Activated B cell treated with CpG ODN at 0.5 μM for 24 hours (primary cell): ENCODE data around the gene FAXC. TPM values are rescaled to one million over a fixed set of nuclear protein-coding genes. Genes with fewer than 3 reads are reported as not detected.

Source experiments
- ATAC-seq: fragments of 200-7000 bp; cut with Tn5 transposase; one replicate; pipeline ENCODE4 v1.10.0; 2021; ENCODE audit warnings: low read depth, mild to moderate bottlenecking, moderate library complexity
- CTCF ChIA-PET: fragments of 350-600 bp; sonication (Branson Sonifier 250); formaldehyde crosslinking; loops from one replicate; lab custom pipeline; 2021; ENCODE audit warnings: antibody characterized with exemption; lab: Charles Lee
- POLR2A ChIA-PET: fragments of 350-600 bp; sonication (Branson Sonifier 250); formaldehyde crosslinking; loops from one replicate; lab custom pipeline; 2021; ENCODE audit warnings: antibody characterized with exemption; lab: Charles Lee
- DNase-seq: peaks from one replicate; pipeline ENCODE4 v3.0.0; 2022
- H3K27ac Mint-ChIP-seq: one replicate; pipeline ENCODE4 v1.8.0; 2020; ENCODE audit warnings: mixed read lengths
- H3K27me3 Mint-ChIP-seq: one replicate; pipeline ENCODE4 v1.8.0; 2021; ENCODE audit warnings: mixed read lengths
- H3K36me3 Mint-ChIP-seq: one replicate; pipeline ENCODE4 v1.8.0; 2021; ENCODE audit warnings: low read depth, mixed read lengths
- H3K4me1 Mint-ChIP-seq: one replicate; pipeline ENCODE4 v1.8.0; 2021; ENCODE audit warnings: mixed read lengths
- H3K4me3 Mint-ChIP-seq: one replicate; pipeline ENCODE4 v1.8.0; 2020; ENCODE audit warnings: mild to moderate bottlenecking, mixed read lengths
- H3K9me3 Mint-ChIP-seq: one replicate; pipeline ENCODE4 v1.8.0; 2020; ENCODE audit warnings: mixed read lengths
- intact Hi-C: fragments of 100-400 bp; cut with micrococcal nuclease; formaldehyde crosslinking; loops from one replicate; pipeline ENCODE4 v1.15.1; 2024
- total RNA-seq: library from RNA; stranded (reverse); gene quantifications from 2 replicates; pipeline ENCODE4 v1.2.3, GENCODE V29; 2022
- TF ChIP-seq, protein P1 (sequence below): fragments of 200-600 bp; IDR thresholded peaks from one replicate; pipeline ENCODE4 v1.8.0; 2022; ENCODE audit warnings: antibody characterized with exemption, mild to moderate bottlenecking

FAXC gene
- total RNA-seq, 1 donor from 2014 or later, result not detected

GRCh38 chr6:99233219-99233618, 116.3 kb downstream of the FAXC start:
- CTCF ChIA-PET, result no interaction called here

GRCh38 chr6:99232056-99232455, 117.4 kb downstream of the FAXC start:
- POLR2A ChIA-PET, result no interaction called here
- H3K36me3 Mint-ChIP-seq, result no peaks in the 10 kb centered on the region
- CTCF ChIA-PET, result no interaction called here
- H3K27ac Mint-ChIP-seq, result no peak overlapping the region
- H3K27me3 Mint-ChIP-seq, result peaks cover 15% of the 10 kb centered on the region
- no peak overlapping the region for H3K4me3 Mint-ChIP-seq
- DNase-seq (no peak), ATAC-seq (no peak)
- H3K9me3 Mint-ChIP-seq, result peaks cover 2% of the 10 kb centered on the region
- TF ChIP-seq, protein P1, sequence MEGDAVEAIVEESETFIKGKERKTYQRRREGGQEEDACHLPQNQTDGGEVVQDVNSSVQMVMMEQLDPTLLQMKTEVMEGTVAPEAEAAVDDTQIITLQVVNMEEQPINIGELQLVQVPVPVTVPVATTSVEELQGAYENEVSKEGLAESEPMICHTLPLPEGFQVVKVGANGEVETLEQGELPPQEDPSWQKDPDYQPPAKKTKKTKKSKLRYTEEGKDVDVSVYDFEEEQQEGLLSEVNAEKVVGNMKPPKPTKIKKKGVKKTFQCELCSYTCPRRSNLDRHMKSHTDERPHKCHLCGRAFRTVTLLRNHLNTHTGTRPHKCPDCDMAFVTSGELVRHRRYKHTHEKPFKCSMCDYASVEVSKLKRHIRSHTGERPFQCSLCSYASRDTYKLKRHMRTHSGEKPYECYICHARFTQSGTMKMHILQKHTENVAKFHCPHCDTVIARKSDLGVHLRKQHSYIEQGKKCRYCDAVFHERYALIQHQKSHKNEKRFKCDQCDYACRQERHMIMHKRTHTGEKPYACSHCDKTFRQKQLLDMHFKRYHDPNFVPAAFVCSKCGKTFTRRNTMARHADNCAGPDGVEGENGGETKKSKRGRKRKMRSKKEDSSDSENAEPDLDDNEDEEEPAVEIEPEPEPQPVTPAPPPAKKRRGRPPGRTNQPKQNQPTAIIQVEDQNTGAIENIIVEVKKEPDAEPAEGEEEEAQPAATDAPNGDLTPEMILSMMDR, result no peak
- intact Hi-C loops, result no loop called here
- no peaks in the 10 kb centered on the region for H3K4me1 Mint-ChIP-seq

More at GRCh38 chr6:99233219-99233618, 116.3 kb downstream of the FAXC start:
- DNase-seq (no peak), ATAC-seq (no peak)
- Mint-ChIP-seq H3K9me3 (peaks cover 2% of the 10 kb centered on the region), H3K27me3 (peaks cover 15% of the 10 kb centered on the region), H3K27ac (no peak overlapping the region), H3K4me3 (no peak overlapping the region), H3K36me3 (no peaks in the 10 kb centered on the region), H3K4me1 (no peaks in the 10 kb centered on the region)
- TF ChIP-seq, protein P1, result no peak
- intact Hi-C loops, result no loop called here
- POLR2A ChIA-PET, result no interaction called here

DNA sequence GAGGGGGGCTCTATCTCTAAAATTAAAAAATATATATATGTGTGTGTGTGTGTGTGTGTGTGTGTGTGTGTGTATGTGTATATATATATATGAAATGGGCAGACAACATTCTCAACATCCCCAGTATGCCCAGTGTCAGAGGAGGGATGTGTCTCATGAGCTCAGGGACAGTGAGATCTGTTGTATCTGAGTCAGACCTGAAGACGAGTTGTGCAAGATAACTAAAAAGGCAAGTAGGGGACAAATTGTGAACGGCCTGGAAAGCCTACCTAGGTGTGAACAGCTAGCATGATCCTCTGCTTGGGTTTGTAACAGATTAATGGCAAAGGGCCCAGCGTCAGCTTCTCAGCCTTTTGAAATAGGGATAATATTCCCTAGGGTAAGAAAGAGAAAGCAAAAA, 124.3 kb downstream of the FAXC start:
- ChIA-PET CTCF (no interaction called here), POLR2A (no interaction called here)
- no peak overlapping the region for H3K4me3 Mint-ChIP-seq
- H3K27me3 Mint-ChIP-seq, result no peaks in the 10 kb centered on the region
- peaks cover 2% of the 10 kb centered on the region for H3K9me3 Mint-ChIP-seq
- no peak overlapping the region for H3K27ac Mint-ChIP-seq
- TF ChIP-seq, protein P1, result no peak
- DNase-seq, result no peak
- intact Hi-C loops, result no loop called here
- no peaks in the 10 kb centered on the region for H3K4me1 Mint-ChIP-seq
- H3K36me3 Mint-ChIP-seq, result no peaks in the 10 kb centered on the region
- ATAC-seq, result no peak

Other genes starting within 250 kb of the FAXC start
- 4.8 and 5.6 TPM in 2 replicates for gene COQ3, start 44.5 kb upstream of the FAXC start, total RNA-seq
- 193 and 214 TPM in 2 replicates for gene PNISR, start 75.6 kb upstream of the FAXC start, total RNA-seq
- gene USP45, start 165.7 kb upstream of the FAXC start, total RNA-seq, result 25.2 and 25.3 TPM in 2 replicates
- gene CCNC, start 219.0 kb upstream of the FAXC start, total RNA-seq, result 50.4 and 51.6 TPM in 2 replicates